HepG2 (cell line): ENCODE data around the gene PADI2. TPM values are rescaled to one million over a fixed set of nuclear protein-coding genes. Genes with fewer than 3 reads are reported as not detected.

ENCODE experiments used
- AHR ChIP-seq: IDR thresholded peaks from 2 replicates; pipeline ENCODE4 v1.6.1; 2018; ENCODE audit warnings: missing genetic modification reagents, missing compliant biosample characterization
- DDIT3 ChIP-seq: sonication (generic); formaldehyde crosslinking; IDR thresholded peaks from 2 replicates; pipeline ENCODE4 v1.4.0; 2020; ENCODE audit warnings: mild to moderate bottlenecking, missing genetic modification reagents
- GLI4 ChIP-seq: sonication (generic); formaldehyde crosslinking; IDR thresholded peaks from 2 replicates; pipeline ENCODE4 v1.5.1; 2020; ENCODE audit warnings: missing genetic modification reagents, mild to moderate bottlenecking, moderate library complexity, borderline replicate concordance
- IKZF5 ChIP-seq: IDR thresholded peaks from 2 replicates; pipeline ENCODE4 v1.6.1; 2018; ENCODE audit warnings: missing genetic modification reagents, mild to moderate bottlenecking, missing compliant biosample characterization
- MBNL3 ChIP-seq: fragments of 250-450 bp; sonication (Bioruptor Pico); conservative IDR thresholded peaks from 2 replicates; pipeline ENCODE4 v1.8.0; 2022; ENCODE audit warnings: mild to moderate bottlenecking, inconsistent platforms
- MEIS2 ChIP-seq: sonication (generic); formaldehyde crosslinking; IDR thresholded peaks from 2 replicates; pipeline ENCODE4 v1.9.0; 2021; ENCODE audit warnings: mild to moderate bottlenecking, missing genetic modification reagents
- MTF2 ChIP-seq: sonication (generic); formaldehyde crosslinking; IDR thresholded peaks from 2 replicates; pipeline ENCODE4 v1.5.0; 2020; ENCODE audit warnings: missing genetic modification reagents, borderline replicate concordance
- NBN ChIP-seq: fragments of 450-650 bp; conservative IDR thresholded peaks from 2 replicates; pipeline ENCODE4 v1.6.1; 2017
- PAXIP1 ChIP-seq: sonication (generic); formaldehyde crosslinking; conservative IDR thresholded peaks from 2 replicates; pipeline ENCODE4 v1.4.0; 2020; ENCODE audit warnings: mild to moderate bottlenecking, missing genetic modification reagents, moderate library complexity
- PCBP2 ChIP-seq: fragments of 200-400 bp; formaldehyde crosslinking; optimal IDR thresholded peaks from 2 replicates; pipeline ENCODE3; 2018; ENCODE audit warnings: low read length, low read depth; ENCODE audit not compliant: poor library complexity, severe bottlenecking
- RNF2 ChIP-seq: fragments of 450-650 bp; conservative IDR thresholded peaks from 2 replicates; pipeline ENCODE4 v1.6.1; 2016; ENCODE audit warnings: low read depth
- SMAD1 ChIP-seq: sonication (generic); formaldehyde crosslinking; IDR thresholded peaks from 2 replicates; pipeline ENCODE4 v1.4.0; 2020; ENCODE audit warnings: missing genetic modification reagents, low read depth, mild to moderate bottlenecking, borderline replicate concordance
- STAG1 ChIP-seq: sonication (generic); formaldehyde crosslinking; IDR thresholded peaks from 2 replicates; pipeline ENCODE4 v1.4.0; 2020; ENCODE audit warnings: missing genetic modification reagents
- TERF1 ChIP-seq: sonication (generic); formaldehyde crosslinking; IDR thresholded peaks from 2 replicates; pipeline ENCODE4 v1.8.0; 2022; ENCODE audit warnings: mild to moderate bottlenecking, missing genetic modification reagents, moderate library complexity
- TOE1 ChIP-seq: sonication (generic); formaldehyde crosslinking; IDR thresholded peaks from 2 replicates; pipeline ENCODE4 v1.4.0; 2020; ENCODE audit warnings: mild to moderate bottlenecking, missing genetic modification reagents
- ZBTB7A ChIP-seq: sonication (generic); formaldehyde crosslinking; IDR thresholded peaks from 2 replicates; pipeline ENCODE4 v1.8.0; 2022; ENCODE audit warnings: mild to moderate bottlenecking, missing genetic modification reagents
- ZHX2 ChIP-seq, 2 experiments: sonication (generic) in 1 of 2; formaldehyde crosslinking in 1 of 2; IDR thresholded peaks; 2 replicates each; pipeline versions ENCODE4 v1.6.1 to v1.9.0; 2014 to 2022; ENCODE audit warnings: antibody characterized with exemption in 1 of 2, borderline replicate concordance in 1 of 2, inconsistent platforms in 1 of 2, low read depth in 1 of 2, missing genetic modification reagents in 1 of 2
- ZNF354B ChIP-seq: sonication (generic); formaldehyde crosslinking; IDR thresholded peaks from 2 replicates; pipeline ENCODE4 v1.8.0; 2022; ENCODE audit warnings: mild to moderate bottlenecking, missing genetic modification reagents
- polyA plus RNA-seq, 8 experiments: library from polyadenylated mRNA; depleted of rRNA in 3 of 8; stranded (reverse) in 7 of 8; unstranded in 1 of 8; fragments of >200 nt; fragmentation: Illumina TruSeq in 4 of 8; extraction: Trizol in 4 of 8; gene quantifications; 2 replicates each; pipeline versions ENCODE4 v1.2.1 to v1.2.3, GENCODE V29; 2011 to 2016; ENCODE audit warnings: low read depth in 4 of 8, missing spikeins in 1 of 8, mixed read lengths in 1 of 8; ENCODE audit not compliant: insufficient read depth in 1 of 8
- total RNA-seq, 5 experiments: library from RNA; depleted of rRNA; stranded (reverse); fragments of >200 nt; fragmentation: Illumina TruSeq; extraction: Trizol; gene quantifications; 2 replicates each; pipeline ENCODE4 v1.2.3, GENCODE V29; 2016; ENCODE audit warnings: low read depth in 1 of 5

The PADI2 gene
- total and polyA plus RNA-seq, 2 of the 13 experiments (the other 11 are each of a cell fraction or from before 2014, with no cell fraction given), result not detected

GRCh38 chr1:17125756-17126237, 6.5 kb upstream of the PADI2 start (continued):
- no peak for TF ChIP-seq PAXIP1 (CRISPR knock-in tag)
- TF ChIP-seq MTF2 (CRISPR knock-in tag), result 0 out of 2 replicates have a peak, but pooled peaks have one; percentile 44
- no peak for TF ChIP-seq ZHX2 (IDR thresholded peaks at IDR 0.05; ENCODE audit: low read depth)
- TF ChIP-seq ZHX2 (CRISPR knock-in tag; IDR thresholded peaks at IDR 0.05; ENCODE audit: borderline replicate concordance), result no peak
- TF ChIP-seq TOE1 (CRISPR knock-in tag), result no peak
- no peak for TF ChIP-seq RNF2
- peak; percentile 27; the same call in 1 of the 2 replicates for TF ChIP-seq IKZF5 (CRISPR knock-in tag)
- TF ChIP-seq NBN, result no peak
- no peak for TF ChIP-seq MBNL3 (CRISPR knock-in tag)
- no peak for TF ChIP-seq AHR (CRISPR knock-in tag)
- TF ChIP-seq SMAD1, result no peak
- no peak for TF ChIP-seq PCBP2
- no peak for TF ChIP-seq GLI4 (CRISPR knock-in tag)
- 0 out of 2 replicates have a peak, but pooled peaks have one; percentile 44 for TF ChIP-seq TERF1 (CRISPR knock-in tag)
- no peak for TF ChIP-seq ZBTB7A (CRISPR knock-in tag)
- TF ChIP-seq DDIT3 (CRISPR knock-in tag), result no peak
- TF ChIP-seq STAG1 (CRISPR knock-in tag), result peak; percentile 95
- no peak for TF ChIP-seq ZNF354B (CRISPR knock-in tag)
- TF ChIP-seq MEIS2 (CRISPR knock-in tag), result no peak
